Measurements from ENCODE around the gene PLEKHA7. TPM values are rescaled to one million over a fixed set of nuclear protein-coding genes. Genes with fewer than 3 reads are reported as not detected.

The PLEKHA7 gene
- total RNA-seq, 1 experiment from 2014 or later, result not detected

DNA sequence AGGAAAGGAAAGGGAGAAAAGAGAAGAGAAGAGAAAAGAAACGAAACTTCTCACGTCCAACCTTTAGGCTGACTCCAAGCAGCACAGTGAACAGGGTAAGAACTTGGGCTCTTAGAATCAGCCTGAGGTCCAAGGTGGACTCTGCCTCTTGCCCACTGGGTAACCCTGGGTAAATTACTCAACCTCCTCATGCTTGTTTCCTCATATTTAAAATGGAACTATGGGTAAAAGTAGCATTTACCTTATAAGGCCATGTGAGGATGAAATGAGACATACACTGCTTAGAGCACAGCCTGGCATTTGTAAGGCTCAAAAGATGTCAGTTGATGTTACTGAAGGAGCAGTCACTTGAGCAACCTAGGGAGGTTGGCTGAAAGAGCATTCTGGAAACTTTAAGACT, 167.9 kb downstream of the PLEKHA7 start:
- no peak for DNase-seq (ENCODE audit: low read depth)

DNA sequence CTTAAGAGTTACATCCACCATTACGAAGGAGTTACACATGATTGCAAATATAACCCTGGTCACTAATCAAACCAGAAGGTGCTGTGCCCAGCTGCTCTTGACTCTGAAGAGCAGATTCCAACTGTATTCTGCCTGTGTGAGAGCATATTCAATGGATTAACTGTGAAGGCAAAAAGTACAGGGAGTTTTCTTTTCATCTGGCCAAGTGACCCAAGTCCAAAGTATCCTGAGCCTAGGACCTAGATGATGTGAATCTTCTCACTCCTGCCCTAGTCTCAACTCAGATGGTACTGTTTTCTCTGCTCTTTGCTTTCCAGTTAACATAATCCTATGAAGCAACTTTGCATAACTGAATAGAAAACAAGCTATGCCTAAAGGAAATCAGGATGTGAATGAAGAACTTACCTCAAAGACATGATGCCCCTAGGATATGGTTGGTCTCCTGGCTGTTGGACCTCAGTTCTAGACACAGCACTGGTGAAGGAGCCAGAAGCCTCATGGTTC, 169.9 kb downstream of the PLEKHA7 start:
- DNase-seq (ENCODE audit: low read depth), result no peak

DNA sequence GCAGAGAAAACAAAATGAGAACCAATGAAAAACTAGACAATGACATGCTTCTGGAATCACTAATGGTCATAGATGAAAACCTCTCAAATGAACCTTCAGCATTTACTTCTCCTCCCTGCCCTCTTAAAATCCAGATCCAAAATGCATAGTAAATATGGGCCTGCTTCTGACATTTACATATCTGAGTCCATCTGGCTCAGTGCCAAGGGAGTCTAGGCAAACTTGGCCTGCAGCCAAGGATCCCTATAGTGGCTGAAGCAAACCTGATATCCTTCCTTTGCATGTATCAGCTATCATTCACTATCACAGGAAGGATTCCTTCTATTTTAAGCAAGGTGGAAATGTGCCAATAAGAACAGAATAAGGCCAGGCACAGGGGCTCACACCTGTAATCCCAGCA, 170.9 kb downstream of the PLEKHA7 start:
- no peak for DNase-seq (ENCODE audit: low read depth)

GRCh38 chr11:16841984-16842383, 172.2 kb downstream of the PLEKHA7 start:
- DNase-seq (ENCODE audit: low read depth), result no peak

- DNase-seq (ENCODE audit: low read depth), result no peak
Measured at GRCh38 chr11:16841481-16841880, 172.7 kb downstream of the PLEKHA7 start.

- DNase-seq (ENCODE audit: low read depth), result no peak
Measured at GRCh38 chr11:16840951-16841350, 173.3 kb downstream of the PLEKHA7 start.

DNA sequence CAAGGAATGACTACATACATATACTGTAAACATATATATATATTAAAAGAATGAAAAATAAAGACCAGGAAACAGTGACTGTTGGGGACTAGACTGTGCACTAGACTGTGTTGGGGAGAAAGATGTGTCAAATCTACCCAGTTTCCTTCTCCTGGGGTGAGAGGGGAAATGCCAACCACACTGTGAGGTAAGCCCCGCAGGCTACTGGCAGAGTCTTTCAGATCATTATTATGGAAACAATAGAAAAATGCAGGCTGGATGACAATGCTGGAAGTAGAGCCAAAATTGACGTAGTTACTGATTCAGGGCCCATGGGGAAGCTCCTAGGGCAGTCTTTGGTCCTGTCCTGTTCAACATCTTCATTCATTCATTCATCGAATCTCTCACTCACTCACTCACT, 174.4 kb downstream of the PLEKHA7 start:
- no peak for DNase-seq (ENCODE audit: low read depth)

GRCh38 chr11:16834384-16834783, 179.8 kb downstream of the PLEKHA7 start:
- no peak for DNase-seq (ENCODE audit: low read depth)

DNA sequence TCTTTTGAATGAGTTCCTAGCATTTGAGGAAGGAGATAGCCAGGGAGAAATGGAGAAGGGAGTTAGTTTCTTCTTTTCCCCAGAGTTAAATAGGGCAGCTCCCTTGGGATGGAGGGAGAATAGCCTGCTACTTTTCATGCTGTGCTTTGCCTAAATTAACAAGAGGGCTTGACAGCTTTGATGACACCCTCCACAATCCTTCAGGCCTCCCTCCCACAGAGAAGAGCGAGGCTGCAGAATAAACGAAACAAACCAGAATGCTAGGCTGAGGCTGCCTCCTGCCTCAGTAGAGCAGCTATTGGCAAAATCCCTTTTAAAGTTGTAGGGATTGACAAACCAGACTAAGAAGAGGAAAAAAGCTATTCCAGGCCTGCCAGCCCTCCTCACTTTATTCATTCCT, 181.2 kb downstream of the PLEKHA7 start:
- no peak for DNase-seq (ENCODE audit: low read depth)

DNA sequence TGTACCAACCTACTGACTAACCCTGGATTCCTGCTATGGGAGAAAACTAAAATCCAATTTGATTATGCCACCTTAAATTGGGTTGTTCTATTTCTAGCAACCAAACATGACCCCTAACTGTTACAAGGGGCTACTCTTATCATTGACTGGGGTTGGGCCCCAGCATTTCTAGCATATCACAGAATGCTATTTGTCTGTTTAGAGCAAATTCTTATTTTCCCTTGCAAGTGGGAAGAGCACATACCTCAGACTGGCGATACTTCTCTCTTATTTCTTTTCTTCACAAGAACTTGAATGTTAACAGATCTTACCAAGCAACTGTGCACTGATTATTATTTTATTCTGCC, 182.0 kb downstream of the PLEKHA7 start:
- no peak for DNase-seq (ENCODE audit: low read depth)

DNA sequence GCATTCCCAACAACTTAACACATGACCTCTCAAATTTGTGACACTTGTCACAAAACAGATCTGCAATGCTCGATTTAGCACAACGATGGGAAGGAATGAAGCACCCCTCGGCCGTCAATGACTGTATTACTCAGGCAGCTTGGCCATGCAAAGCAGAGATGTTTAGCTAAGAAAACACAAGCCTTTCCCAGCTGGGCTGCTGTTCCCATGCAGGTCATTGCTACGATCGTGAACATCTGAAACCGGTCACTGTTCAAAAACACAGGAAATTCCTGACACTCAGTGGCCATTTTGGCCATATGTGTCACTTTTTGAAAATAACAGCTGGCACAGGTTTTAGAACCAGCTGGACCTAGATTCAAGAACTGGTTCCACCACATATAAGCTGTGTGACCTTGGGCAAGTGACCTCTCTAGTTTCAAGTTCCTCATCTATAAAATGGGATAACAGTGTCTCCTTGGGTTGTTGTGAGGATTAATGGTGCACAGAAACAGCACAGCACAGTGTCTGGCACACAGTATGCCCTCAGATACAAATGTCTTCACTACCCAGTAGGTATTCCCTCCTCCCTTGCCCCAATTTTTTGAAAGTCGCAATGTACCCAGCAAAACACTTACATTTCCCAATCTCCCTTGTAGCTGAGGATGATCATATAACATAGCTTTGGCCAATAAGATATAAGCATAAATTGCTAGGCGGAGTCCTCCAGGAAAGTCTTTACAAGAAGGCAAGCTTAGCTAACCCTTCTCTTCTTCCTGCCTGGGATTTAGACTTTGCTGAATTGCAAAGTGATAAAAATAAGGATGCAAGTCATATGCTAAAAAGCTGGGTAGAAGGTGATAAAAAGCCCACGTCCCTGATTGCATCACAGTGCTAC, 182.7 kb downstream of the PLEKHA7 start:
- DNase-seq (ENCODE audit: low read depth), result no peak

- DNase-seq (ENCODE audit: low read depth), result no peak
Measured at GRCh38 chr11:16827139-16827538, 187.1 kb downstream of the PLEKHA7 start.

DNA sequence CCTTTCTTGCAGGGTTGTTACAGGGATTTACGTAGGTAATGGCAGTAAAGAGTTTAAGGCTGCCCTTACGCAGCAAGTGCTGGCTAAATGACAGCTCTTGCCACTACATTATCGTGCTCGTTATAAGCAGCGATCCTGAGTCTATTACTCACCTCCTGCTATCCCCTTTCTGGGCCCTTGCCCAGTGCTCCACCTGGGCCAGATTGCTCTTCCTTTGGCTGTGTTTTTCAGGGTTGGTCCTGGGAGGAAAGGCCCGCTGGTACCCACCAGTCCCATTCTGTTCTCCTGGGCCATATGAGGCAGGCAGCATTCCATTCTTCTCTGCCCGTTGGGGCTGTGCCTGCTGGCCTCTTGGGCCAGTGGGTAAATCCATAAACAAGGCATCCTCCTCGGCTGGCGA, 188.2 kb downstream of the PLEKHA7 start:
- DNase-seq (ENCODE audit: low read depth), result no peak

GRCh38 chr11:16825101-16825500, 189.1 kb downstream of the PLEKHA7 start:
- no peak for DNase-seq (ENCODE audit: low read depth)

- peak; percentile 49 for DNase-seq (ENCODE audit: low read depth)
Measured at GRCh38 chr11:16820324-16821092, 193.7 kb downstream of the PLEKHA7 start.

DNA sequence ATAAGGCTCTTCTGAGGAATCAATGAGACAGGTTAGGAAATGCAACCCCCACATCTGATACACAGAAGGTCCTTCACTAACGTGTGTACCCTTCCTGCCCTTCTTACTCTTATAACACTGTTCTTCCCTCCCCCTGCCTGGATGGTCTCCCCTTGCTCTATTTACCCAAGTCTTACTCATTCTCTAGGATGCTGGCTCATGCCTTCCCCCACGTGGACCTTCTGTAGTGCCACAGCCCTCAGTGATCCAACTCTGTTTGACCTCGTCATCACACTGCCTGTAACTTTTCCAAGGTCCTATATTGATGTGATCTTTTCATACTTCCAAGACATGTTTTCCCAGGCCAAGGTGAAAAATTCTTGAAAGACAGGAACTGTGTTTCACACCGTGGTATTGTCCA, 195.9 kb downstream of the PLEKHA7 start:
- no peak for DNase-seq (ENCODE audit: low read depth)

GRCh38 chr11:16817351-16817750, 196.9 kb downstream of the PLEKHA7 start:
- no peak for DNase-seq (ENCODE audit: low read depth)

GRCh38 chr11:16816358-16817270, 197.6 kb downstream of the PLEKHA7 start:
- DNase-seq (ENCODE audit: low read depth), result no peak

- DNase-seq (ENCODE audit: low read depth), result no peak
Measured at GRCh38 chr11:16815047-16815767, 199.0 kb downstream of the PLEKHA7 start.

- no peak for DNase-seq (ENCODE audit: low read depth)
Measured at GRCh38 chr11:16814410-16815046, 199.7 kb downstream of the PLEKHA7 start.

GRCh38 chr11:16813126-16813525, 201.1 kb downstream of the PLEKHA7 start:
- no peak for DNase-seq (ENCODE audit: low read depth)
